ENCODE measurements around the gene DLX4.

The DLX4 gene

DNA sequence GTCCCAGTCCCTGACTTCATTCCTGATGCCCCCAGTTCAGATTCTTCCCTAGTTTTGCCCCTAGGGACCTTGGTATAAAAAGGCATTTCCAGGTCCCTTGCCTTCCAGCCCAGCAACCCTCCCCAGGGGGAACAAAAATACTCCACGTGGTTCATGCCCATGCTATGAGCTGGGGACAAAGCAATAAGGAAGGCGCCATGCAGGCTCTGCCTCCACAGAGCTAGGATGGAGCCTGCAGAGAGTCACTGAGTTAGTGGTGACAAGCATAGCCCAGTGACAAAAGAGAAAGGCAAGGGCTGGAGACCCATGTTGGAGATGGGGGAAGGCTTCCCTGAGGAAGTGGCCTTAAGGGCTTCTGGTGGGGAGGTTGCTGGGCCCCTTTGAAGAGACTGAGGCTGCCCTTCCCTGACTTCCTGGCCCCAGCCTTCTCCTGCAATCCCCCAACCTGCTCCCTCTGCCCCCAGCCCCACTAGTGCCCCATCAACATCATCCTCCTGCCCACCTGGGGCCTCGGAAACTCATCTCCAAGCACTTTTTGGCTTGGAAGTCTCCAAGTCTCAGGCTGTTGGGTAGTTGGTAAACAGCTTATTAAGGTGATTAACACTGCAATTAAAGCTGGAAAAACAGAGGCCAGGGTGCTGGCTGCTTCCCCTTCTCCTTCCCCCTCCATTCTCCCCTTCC lies 16.5 kb downstream of the DLX4 start:
- DNase-seq (ENCODE audit: insufficient read length, low spot score) (no peak), FAIRE-seq (no peak)

DNA sequence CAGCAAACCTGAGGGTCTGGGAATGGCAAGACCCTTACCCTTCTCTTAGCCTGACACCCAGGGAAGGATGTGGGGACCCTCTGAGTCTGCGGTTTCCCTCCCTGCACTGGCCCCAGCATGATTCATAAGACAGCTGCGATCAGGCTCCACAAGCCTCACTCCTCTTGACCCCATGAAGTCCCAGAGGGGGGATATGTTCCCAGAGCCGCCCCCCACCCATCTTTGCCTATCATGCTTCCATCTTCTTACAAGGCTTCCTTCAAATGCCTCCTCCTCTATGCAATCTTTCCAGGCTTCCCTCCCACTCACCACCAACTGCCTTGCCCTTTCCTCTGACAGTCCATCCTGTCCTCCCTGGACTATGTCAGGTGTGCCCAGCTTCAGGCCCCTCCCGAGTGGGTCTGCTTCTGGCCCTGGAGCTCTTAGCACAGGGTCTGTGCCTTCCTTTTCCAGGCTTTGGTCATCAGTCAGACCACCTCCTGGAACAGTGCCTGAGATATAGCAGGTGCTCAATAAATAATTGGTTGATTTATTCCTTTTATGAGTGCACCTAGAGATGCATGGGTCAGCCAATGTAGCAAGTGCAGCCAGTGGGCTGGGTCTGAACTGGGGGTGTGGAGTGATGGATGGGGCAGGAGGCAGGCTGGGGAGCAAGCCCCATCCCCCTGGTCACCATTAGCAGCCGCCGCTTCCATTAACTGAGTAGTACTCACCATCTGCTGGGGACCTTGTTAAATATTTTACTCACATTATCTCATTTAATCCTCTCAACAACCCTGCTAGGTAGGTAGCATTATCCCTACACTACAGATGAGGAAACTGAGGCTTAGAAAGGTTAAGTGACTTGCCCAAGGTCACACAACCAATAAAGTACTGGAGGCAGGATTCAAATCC lies 17.7 kb downstream of the DLX4 start:
- FAIRE-seq (peak; percentile 60), DNase-seq (ENCODE audit: insufficient read length, low spot score) (no peak)

GRCh38 chr17:49987290-49987585 lies 18.2 kb downstream of the DLX4 start:
- DNase-seq (ENCODE audit: insufficient read length, low spot score) (no peak), FAIRE-seq (no peak)

DNA sequence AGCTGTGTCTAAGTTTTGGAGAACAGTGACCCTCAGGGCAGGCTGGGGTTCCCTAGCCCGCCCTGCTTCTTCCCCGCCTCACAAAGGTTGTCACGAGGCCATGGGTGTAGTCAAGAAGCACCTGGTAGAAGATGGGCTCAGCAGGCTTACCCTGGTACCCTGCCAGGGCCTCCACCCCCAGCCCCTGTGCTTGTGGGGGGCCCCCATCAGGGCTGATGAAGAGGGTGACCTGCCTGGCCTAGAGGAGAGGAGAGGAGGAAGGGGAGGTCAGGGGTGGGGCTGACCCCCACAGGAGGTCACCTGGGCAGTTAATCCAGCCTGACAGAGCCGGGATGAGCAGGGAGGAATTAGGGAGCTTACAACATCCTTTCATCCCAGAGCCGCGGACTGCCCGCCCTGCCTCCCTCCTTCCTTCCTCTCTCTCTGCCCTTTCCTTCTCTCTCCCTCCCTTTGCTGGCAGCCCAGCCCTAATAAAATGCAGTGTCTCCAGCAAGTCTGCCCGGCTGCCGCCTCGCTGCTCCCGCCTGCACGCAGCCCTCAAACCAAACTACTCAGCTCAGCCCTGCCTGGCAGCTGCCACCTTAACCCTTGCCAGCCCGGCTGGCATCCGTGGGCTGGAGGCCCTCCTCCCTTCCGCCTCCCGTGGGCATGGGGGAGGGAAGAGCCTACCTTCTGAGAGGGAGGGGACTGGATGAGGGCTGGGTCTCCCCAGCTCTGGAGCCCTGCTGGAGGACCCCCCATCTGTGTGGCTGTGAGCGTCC lies 18.9 kb downstream of the DLX4 start:
- FAIRE-seq, result peak; percentile 91
- DNase-seq (ENCODE audit: insufficient read length, low spot score), result peak; percentile 70

DNA sequence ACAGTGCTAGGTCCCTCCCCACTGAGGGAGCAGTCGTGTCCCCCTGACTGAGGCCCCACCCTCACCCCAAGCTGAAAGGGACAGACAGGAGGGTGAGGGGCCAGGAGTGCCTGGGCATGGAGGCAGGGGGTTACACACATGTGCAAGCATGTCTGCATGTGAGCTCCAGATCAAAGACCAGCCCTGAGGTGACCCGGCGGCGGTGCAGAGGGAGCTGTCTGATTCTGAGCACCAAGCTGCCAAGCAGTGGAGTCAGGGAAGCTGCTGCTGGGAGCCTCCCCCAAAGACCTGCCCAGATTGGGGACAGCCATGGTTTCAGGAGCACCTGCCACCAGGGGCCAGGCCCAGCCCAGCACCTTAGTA lies 20.5 kb downstream of the DLX4 start:
- DNase-seq (ENCODE audit: insufficient read length, low spot score), result no peak
- FAIRE-seq, result no peak

DNA sequence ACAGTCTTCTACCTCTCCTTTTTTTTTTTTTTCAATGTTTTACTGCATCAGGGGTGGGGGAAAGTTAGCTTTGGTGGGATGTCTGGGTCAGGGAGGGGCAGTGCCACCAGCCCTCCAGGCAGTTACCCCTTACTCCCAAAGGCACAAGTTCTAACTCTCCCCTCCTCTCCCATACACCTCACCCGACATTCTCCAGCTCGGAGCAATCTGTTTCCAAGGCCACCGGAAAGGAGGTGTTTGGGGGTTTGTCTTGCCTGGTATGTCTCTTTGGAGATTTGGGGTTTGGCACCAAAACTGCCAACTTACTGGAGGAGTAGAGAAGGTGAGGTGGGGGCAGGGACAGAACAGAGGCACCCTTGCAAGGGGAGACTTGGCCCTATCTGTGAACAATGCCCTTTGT lies 21.3 kb downstream of the DLX4 start:
- FAIRE-seq, result peak; percentile 16
- no peak for DNase-seq (ENCODE audit: insufficient read length, low spot score)

DNA sequence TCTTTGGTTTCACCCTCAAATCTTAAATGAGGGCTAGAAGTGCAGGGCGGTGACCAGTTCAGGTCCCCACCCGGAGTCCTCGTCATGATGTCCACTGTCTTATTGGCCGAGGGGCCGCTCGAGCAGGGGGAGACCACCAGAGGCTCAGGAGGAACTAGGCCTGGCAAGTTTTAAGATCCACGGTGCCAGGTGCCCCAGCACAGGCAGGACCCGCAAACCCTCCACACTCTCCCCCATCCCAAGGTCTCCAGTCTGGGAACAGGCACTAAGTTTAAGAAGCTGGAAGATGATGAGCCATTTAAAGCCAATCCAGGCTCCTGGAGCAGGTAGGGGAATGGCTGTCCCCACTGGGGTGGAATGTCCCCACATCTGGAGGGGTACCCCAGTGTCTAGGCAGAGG lies 21.9 kb downstream of the DLX4 start:
- DNase-seq (ENCODE audit: insufficient read length, low spot score) (no peak), FAIRE-seq (no peak)

DNA sequence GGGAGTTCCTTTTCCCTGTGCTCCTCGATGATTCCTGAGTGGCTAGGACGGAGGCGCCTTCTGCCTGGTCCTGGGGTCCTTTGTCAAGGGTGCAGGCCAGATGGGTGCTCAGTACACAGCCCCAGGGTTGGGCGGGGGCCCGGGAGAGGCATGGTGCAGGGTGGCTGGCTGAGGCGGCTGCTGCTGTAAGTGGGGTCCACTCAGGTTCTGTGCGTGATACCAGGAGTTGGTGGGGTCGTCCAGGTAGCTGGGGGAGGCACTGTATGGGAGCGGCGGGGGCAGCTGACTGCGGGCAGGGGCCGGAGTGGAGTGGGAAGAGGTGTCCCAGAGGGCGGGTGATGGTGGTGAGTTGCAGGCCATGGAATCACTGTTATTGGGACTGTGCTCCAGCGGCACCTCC lies 22.4 kb downstream of the DLX4 start:
- DNase-seq (ENCODE audit: insufficient read length, low spot score) (no peak), FAIRE-seq (no peak)

DNA sequence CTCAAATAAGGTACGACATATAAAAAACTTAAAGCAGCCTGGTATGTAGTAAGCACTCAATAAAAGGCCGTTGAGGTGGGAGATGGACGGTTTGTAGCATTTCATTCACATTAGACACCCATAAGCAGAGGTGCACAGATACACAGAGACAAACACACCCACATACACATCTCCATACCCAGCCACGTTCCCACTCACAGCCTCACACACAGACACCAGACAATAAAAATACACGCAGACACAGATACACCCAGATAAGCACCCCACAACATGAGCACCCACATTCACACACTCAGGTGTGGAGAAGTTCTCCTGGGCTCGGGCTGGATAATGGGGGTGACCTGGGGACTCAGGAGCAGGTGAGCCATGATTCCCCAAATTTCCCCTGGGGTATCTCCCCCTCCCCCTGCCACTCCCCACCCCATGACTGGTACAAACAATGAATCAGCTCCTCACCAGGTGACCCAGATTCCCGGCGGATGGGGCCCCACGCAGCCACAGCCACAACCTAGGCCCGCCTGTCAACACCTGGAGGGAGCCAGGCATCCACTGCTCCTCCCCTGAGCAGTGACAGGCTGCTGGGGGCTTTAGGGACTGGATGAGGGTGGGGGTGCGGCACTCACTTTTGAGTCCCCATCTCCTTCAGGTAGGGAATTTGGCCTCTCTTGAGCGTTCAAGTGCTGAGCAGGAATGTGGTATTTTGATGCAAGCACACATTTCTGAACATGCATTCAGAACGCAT lies 23.4 kb downstream of the DLX4 start:
- peak; percentile 75 for FAIRE-seq
- no peak for DNase-seq (ENCODE audit: insufficient read length, low spot score)

DNA sequence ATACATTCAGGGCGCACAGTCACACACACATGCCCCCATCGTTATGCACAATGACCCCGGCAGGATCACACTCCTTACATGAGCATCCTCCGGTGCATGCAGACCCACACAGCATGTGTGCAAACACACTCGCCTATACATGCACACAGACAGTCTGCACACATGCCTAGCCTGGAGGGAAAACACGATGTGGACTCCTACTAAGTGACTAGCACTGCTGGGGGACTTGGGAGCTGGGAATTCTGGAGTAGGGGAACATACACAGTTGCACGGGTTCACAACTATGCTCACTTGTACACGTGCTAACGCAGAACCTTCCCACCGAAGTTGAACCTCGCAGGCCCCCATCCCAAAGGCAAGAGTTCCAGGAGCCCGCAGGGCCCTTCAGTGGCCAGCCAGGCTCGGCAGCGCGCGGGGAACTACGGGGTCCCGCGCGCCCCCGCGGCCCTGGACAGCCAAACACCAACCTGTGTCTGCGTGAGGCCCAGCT lies 24.0 kb downstream of the DLX4 start:
- no peak for DNase-seq (ENCODE audit: insufficient read length, low spot score)
- FAIRE-seq, result peak; percentile 77

- DNase-seq (ENCODE audit: insufficient read length, low spot score) (no peak), FAIRE-seq (no peak)
Measured at GRCh38 chr17:49993423-49994060, 24.6 kb downstream of the DLX4 start.

- no peak for FAIRE-seq
Measured at GRCh38 chr17:49994085-49995054, 25.4 kb downstream of the DLX4 start.

GRCh38 chr17:49995055-49995738 lies 26.2 kb downstream of the DLX4 start, which contains the start of gene DLX3:
Gene DLX3 (minus strand): TSS chr17:49995224. CDS start chr17:49994998, 226 bp downstream.
- FAIRE-seq, result no peak

More at GRCh38 chr17:49994085-49995054, 25.4 kb downstream of the DLX4 start:
- no peak for DNase-seq (ENCODE audit: insufficient read length, low spot score)

DNA sequence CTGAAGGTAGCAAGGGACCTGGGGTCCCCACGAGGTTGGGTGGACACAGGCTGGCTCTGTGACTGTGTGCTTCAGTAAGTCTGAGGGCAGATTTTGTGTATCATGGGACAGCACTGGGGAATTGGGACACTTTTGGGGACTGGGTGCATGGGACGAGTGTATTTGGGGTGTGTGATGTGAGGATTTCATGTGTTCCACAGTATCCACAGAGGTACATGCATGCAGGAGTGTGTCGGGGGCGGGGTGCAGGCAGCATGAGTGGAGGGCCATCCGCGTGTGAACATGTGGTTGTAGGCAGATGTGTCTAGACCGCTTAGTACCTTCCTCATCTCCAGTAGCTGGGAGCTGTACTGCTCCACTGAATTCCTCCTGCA lies 27.1 kb downstream of the DLX4 start:
- DNase-seq (ENCODE audit: insufficient read length, low spot score) (no peak), FAIRE-seq (no peak)

More at GRCh38 chr17:49995055-49995738, 26.2 kb downstream of the DLX4 start, which contains the start of gene DLX3:
- no peak for DNase-seq (ENCODE audit: insufficient read length, low spot score)

GRCh38 chr17:49996495-49997300 lies 27.7 kb downstream of the DLX4 start:
- DNase-seq (ENCODE audit: insufficient read length, low spot score) (peak; percentile 87), FAIRE-seq (peak; percentile 94)

DNA sequence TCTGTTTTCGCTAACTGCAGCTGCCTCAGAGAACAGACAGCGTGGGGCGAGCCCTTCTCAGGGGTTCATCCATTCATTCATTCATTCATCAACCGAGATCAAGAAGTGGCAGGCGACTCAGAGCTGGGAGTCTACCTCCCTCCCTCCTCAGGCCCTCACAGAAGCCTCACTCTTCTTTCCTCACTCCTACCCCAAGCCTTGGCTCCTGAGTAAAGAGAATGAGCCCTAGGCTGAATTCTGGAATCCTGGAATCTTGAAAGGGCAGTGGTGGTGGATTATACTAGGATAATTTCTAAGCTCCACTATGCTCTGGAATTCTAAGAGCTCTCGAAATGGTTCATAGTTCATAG lies 28.3 kb downstream of the DLX4 start:
- FAIRE-seq, result no peak
- DNase-seq (ENCODE audit: insufficient read length, low spot score), result no peak
